HG02571 (cell line): ENCODE results near the gene RSPO1.

Experiments used
- ATAC-seq: cut with Tn5 transposase; IDR thresholded peaks from one replicate; pipeline ENCODE4 v1.9.1; 2021; ENCODE audit warnings: mild to moderate bottlenecking, moderate library complexity; ENCODE audit not compliant: unreplicated experiment

The RSPO1 gene

GRCh38 chr1:37574834-37575480, 59.7 kb downstream of the RSPO1 start:
- no peak for ATAC-seq

GRCh38 chr1:37570528-37571334, 64.0 kb downstream of the RSPO1 start:
- ATAC-seq, result no peak

- ATAC-seq, result no peak
Observed at GRCh38 chr1:37567023-37567422, 67.7 kb downstream of the RSPO1 start.

GRCh38 chr1:37564892-37565291, 69.8 kb downstream of the RSPO1 start:
- ATAC-seq, result no peak

- ATAC-seq, result no peak
Observed at GRCh38 chr1:37562984-37563383, 71.7 kb downstream of the RSPO1 start.
